HG03039 (cell line): ENCODE results near the gene KCNMA1.

ENCODE experiments used
- ATAC-seq: cut with Tn5 transposase; IDR thresholded peaks from one replicate; pipeline ENCODE4 v1.9.1; 2021; ENCODE audit warnings: mild to moderate bottlenecking, moderate library complexity; ENCODE audit not compliant: unreplicated experiment

The KCNMA1 gene

DNA sequence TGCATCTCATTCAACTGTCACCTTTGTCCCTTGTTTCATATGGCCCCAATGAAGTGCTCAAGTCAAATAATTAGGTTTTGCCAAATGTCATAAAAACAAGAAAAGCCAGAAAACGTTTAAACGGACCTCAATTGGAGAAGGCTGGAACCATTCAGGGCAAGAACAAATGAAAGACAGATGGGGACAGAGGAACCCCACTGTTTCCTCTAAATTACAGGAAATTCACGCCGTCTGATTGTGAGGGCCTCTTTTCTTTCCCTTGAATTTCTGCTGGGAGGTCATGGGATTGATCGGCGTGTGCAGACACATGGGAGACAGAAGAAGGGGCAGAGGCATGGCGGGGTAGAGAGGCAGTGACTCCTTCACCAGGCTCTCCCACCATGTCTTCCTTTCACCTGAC is 656.4 kb downstream of the KCNMA1 start:
- no peak for ATAC-seq

GRCh38 chr10:76977901-76978300 is 659.7 kb downstream of the KCNMA1 start:
- no peak for ATAC-seq

DNA sequence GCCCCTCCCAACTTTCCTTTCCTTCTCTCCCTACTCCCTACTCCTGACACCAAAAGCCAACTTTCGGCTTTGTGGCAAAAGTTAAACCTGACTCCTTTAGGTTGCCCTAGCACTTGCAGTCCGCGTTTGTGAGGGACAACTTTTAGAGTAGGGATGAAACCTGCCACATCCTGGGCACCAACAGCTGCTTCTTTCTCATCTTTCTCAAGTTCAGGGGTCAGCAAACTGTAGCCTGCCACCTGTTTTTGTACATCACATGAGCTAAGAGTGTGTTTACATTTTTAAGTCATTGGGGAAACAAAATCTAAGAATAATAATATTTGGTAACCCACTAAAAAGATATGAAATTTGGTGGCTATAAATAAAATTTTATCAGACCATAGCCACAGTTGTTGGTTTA is 660.6 kb downstream of the KCNMA1 start:
- no peak for ATAC-seq

GRCh38 chr10:76976142-76976541 is 661.5 kb downstream of the KCNMA1 start:
- no peak for ATAC-seq

DNA sequence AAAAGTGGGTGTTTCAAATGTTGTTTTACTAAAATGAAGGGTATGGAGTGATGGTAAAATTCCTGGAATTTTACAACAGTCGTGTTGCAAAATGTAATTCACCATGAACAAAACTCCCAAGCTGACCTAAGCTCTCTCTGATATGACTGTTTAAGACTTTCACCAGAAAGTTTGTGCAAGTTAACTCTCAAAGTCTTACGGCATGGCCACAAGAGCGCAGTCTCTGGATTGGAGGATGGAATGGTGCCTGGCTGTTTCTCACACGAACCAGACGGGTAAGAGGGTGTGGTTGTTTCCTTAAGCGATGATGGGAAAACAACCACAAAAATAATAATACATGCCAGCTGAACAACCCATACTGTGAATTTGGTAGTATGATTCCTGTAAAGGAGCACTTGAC is 662.5 kb downstream of the KCNMA1 start:
- no peak for ATAC-seq

DNA sequence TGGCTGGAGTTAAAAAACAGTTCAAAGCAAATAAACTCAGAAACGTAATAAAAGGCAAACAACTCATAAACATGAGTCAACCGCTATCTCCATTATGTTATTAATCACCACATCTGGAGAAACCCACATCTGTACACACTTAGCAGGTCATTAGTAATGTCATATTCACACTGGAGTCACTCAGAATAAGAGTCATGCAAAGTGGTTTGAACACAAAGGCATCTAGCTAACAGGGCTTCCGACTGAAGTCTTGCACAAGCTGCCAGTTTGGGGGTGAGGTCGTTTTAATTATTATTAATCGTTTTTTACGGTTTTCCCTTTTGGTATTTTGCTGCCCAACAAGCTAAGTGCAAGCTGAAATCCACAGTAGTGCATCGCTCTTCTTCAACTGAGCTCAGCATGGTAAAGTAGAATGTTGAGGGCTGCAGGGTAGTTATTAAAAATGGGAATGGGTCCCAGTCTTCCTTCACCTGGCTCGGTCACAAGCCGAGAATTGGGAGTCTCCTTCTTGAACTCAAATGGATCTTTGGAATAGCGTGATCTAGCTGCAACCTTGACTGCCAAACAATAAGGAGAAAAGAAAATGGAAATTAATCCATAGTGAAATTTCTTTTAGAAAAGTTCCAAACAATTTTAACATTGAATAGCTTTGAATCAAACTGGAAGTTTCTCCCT is 663.5 kb downstream of the KCNMA1 start:
- ATAC-seq = no peak

DNA sequence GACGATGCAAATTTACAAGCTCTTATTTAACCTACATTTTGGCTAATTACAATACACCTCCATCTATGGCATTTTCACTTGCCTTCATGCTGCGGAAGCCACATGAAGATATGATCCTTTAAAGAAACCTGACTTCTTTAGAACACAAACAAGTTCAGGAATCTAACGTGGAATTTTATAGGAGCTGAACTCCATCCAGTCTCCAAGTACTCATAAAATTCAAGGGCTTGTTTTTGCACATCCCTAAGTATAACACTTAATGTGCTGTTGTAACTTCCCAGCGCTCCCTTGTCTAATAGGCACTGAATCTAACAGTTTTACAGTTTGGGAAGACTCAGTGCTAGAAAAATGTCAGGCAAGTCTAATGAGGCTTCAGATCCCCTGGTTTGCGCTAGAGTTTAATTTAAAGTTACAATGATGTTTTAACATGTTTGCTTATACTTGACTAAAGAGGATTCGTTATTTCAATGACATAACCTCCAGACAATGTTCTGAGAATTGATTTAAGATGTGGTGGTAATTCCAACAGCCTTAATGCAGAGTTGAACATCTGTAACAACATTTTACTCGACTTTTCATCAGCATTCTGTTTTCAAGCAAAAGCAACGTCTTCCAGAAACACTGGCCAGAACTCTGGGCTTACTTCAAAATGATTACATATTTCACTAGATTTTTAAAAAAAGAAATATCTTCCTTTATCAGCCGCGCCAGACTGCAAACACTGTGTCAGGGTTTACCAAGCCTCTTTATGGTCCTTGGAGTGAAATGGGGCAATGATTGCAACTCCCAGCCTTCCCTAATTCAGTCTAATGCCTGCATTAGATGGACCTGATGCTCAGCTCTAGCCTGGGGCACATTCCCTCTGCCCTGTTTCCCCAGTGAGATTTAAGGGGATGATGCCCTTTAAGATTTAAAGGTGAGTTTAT is 664.3 kb downstream of the KCNMA1 start:
- no peak for ATAC-seq

GRCh38 chr10:76972541-76972940 is 665.1 kb downstream of the KCNMA1 start:
- no peak for ATAC-seq

- no peak for ATAC-seq
These were observed 665.9 kb downstream of the KCNMA1 start for GRCh38 chr10:76971547-76972170.

- ATAC-seq = no peak
These were observed 666.7 kb downstream of the KCNMA1 start for GRCh38 chr10:76970711-76971519.

GRCh38 chr10:76969366-76969948 is 668.2 kb downstream of the KCNMA1 start:
- no peak for ATAC-seq

DNA sequence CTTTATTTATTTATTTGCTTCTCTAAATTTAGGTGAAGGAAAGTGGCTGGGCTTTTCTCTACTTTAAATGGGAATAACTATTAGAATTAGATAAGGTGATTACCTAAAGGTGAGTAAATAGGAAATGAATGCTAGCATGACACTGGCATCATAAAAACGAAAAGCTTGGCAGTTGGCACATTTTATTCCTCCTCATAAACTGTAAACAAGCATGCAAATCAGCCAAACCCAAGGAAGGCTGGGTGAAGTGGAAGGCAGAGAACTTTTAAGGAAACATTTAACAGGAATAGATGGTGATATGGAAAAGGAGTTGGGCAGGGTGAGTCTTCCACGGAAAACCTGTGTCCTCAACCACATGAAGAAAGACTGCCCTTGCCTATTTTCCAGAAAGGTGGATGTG is 669.1 kb downstream of the KCNMA1 start:
- no peak for ATAC-seq

GRCh38 chr10:76962851-76963250 is 674.8 kb downstream of the KCNMA1 start:
- no peak for ATAC-seq

DNA sequence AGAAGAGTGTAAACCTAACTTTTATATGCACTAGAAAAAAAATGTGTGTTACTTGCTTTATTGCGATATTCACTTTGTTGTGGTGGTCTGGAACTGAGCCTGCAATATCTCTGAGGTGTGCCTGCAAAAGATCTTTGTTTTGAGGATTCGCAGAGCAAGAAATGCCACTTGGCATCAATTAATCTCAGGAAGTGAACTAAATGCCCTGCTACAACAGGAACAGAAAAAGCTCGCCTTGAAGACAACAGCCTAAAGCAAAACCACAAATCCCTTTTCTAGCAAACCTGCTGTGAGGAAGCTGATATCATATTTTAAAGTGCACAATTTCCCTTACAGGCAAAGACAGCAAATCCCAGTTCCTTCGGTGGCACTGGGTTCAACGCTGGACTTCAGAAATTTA is 675.8 kb downstream of the KCNMA1 start:
- no peak for ATAC-seq

DNA sequence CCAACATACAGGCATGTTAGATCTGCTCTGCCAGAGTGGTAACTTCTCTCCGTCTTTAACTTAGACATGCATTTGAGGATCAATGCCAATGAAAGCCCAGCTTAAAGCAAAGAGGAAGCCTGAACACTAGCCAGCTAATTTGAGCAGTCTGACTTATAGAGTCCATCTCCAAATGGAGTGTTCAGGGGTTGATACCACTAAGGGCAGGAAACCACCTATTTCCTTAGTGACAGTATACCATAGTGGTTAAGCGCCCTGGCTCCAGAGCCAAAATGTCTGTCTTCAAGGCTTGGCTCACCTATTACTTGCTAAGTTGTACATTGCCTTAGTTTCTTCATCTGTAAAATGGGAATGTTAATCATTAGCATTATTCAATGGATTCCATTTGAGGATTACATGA is 678.5 kb downstream of the KCNMA1 start:
- no peak for ATAC-seq

DNA sequence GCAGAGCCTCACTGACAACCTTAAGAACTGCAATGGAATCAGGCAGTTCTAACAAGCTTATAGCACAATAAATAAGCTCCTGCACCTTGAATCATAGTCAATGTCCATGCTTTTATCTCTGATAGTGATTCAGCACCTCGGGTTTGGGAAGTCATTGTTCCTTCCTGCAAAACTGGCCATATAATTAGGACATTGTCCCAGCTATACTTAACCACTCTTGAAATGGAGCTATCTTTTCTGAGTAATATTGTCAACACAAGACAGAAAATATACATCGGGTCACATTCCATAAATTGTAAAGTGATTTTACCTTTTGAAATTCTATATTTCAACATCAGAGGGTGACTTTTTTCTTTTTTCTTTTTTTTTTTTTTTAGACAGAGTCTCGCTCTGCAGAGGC is 682.8 kb downstream of the KCNMA1 start:
- no peak for ATAC-seq

- no peak for ATAC-seq
These were observed 687.3 kb downstream of the KCNMA1 start for GRCh38 chr10:76950354-76950753.

DNA sequence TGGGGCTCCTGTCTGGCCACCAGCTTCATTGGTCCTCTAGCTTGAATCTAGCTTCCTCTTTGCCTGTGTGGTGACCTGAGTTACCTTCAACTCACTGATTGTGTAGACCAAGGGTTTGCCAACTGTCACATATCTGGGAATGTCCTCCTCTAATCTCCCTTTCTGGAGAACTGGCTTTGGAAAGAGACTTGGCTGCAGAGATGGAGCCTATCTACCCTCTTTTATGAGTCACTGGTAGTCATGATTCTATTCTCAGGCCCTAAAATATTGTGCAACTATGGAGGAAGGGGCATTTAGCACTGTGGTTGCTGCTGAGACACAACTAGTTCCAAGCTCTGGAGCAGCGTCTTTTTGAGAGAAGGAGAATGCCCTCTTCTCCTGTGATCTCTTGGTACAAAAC is 691.3 kb downstream of the KCNMA1 start:
- ATAC-seq = no peak

DNA sequence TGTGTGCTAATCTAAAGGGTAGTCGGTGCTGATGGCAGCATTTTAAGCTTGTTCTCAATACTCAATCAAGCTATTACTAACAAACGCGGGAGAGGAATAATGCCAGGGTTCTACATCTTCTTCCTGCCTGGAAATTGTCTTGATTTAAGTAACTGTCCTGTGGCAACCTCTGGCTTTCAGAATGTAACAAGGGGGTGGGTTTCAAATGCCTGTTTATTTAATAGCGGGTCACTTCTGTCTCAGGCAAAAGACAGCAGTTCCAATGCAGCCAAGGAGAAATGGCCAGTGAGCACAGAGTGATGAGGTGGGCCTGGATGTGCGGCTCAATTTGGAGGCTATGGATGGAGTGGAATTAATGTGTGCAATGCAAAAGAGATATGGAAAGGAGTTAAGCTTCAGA is 692.4 kb downstream of the KCNMA1 start:
- no peak for ATAC-seq

- no peak for ATAC-seq
These were observed 693.0 kb downstream of the KCNMA1 start for GRCh38 chr10:76944640-76945039.
